ENCODE measurements around the gene ESR2.
"Not testable (repeated sequence)": the region's sequence is repeated elsewhere in the genome, so short reads cannot be mapped to it uniquely, and the experiment has no call there.

ESR2 gene

GRCh38 chr14:64220056-64220455 is 74.1 kb downstream of the ESR2 start:
- DNase-seq = no peak

GRCh38 chr14:64218344-64219240 is 75.6 kb downstream of the ESR2 start:
- DNase-seq = no peak

- DNase-seq = no peak
These were observed 76.3 kb downstream of the ESR2 start for GRCh38 chr14:64217834-64218233.

- DNase-seq = no peak
These were observed 76.9 kb downstream of the ESR2 start for GRCh38 chr14:64217308-64217707.

GRCh38 chr14:64215978-64216377 is 78.2 kb downstream of the ESR2 start:
- no peak for DNase-seq

GRCh38 chr14:64215274-64215673 is 78.9 kb downstream of the ESR2 start:
- DNase-seq = no peak

GRCh38 chr14:64213853-64214570 is 80.2 kb downstream of the ESR2 start:
- DNase-seq = no peak

- DNase-seq = no peak
These were observed 81.1 kb downstream of the ESR2 start for GRCh38 chr14:64213086-64213485.

- no peak for DNase-seq
These were observed 81.5 kb downstream of the ESR2 start for GRCh38 chr14:64212666-64213065.

GRCh38 chr14:64210912-64211311 is 83.3 kb downstream of the ESR2 start:
- not testable (repeated sequence) for DNase-seq

GRCh38 chr14:64210216-64210615 is 84.0 kb downstream of the ESR2 start:
- DNase-seq = no peak

- no peak for DNase-seq
These were observed 84.6 kb downstream of the ESR2 start for GRCh38 chr14:64209444-64210131.

GRCh38 chr14:64208981-64209380 is 85.2 kb downstream of the ESR2 start:
- no peak for DNase-seq

- no peak for DNase-seq
These were observed 85.9 kb downstream of the ESR2 start for GRCh38 chr14:64208261-64208660.

GRCh38 chr14:64203366-64204006 is 90.7 kb downstream of the ESR2 start:
- DNase-seq = no peak

GRCh38 chr14:64202716-64203115 is 91.5 kb downstream of the ESR2 start:
- no peak for DNase-seq

- DNase-seq = no peak
These were observed 92.1 kb downstream of the ESR2 start for GRCh38 chr14:64201921-64202545.

- DNase-seq = no peak
These were observed 92.9 kb downstream of the ESR2 start for GRCh38 chr14:64201296-64201695.

- no peak for DNase-seq
These were observed 94.0 kb downstream of the ESR2 start for GRCh38 chr14:64200170-64200569.

GRCh38 chr14:64198486-64198885 is 95.7 kb downstream of the ESR2 start:
- no peak for DNase-seq

- DNase-seq = no peak
These were observed 96.2 kb downstream of the ESR2 start for GRCh38 chr14:64197996-64198395.

GRCh38 chr14:64196814-64197411 is 97.3 kb downstream of the ESR2 start:
- no peak for DNase-seq
